Activated CD8-positive, alpha-beta memory T cell treated with anti-CD3 and anti-CD28 coated beads for 36 hours (primary cell): ENCODE results near the gene DEFB121. TPM values are rescaled to one million over a fixed set of nuclear protein-coding genes. Genes with fewer than 3 reads are reported as not detected.
"Not testable (repeated sequence)": the region's sequence is repeated elsewhere in the genome, so short reads cannot be mapped to it uniquely, and the experiment has no call there.

Experiments used
- CTCF ChIA-PET: fragments of 350-600 bp; sonication (Branson Sonifier 250); formaldehyde crosslinking; loops from one replicate; lab custom pipeline; 2021; ENCODE audit warnings: antibody characterized with exemption; lab: Charles Lee
- POLR2A ChIA-PET: fragments of 350-600 bp; sonication (Branson Sonifier 250); formaldehyde crosslinking; loops from one replicate; lab custom pipeline; 2021; ENCODE audit warnings: antibody characterized with exemption; lab: Charles Lee
- total RNA-seq, 2 experiments: library from RNA; stranded (reverse); gene quantifications; one replicate each; pipeline ENCODE4 v1.2.3, GENCODE V29; 2021

The DEFB121 gene
- total RNA-seq, 2 experiments from 2014 or later, result not detected

- ChIA-PET POLR2A (no interaction called here), CTCF (no interaction called here)
These were observed 37.7 kb downstream of the DEFB121 start, which contains the start of gene DEFB118 for GRCh38 chr20:31368301-31368700. TSS of gene DEFB118 (plus strand) at chr20:31368601. CDS start at chr20:31368651, 50 bp downstream.

GRCh38 chr20:31364272-31364671, 41.7 kb downstream of the DEFB121 start:
- CTCF ChIA-PET, POLR2A ChIA-PET: not testable (repeated sequence)

- POLR2A ChIA-PET, result no interaction called here
These were observed 42.7 kb downstream of the DEFB121 start for GRCh38 chr20:31363295-31363694.

GRCh38 chr20:31355981-31356380, 50.0 kb downstream of the DEFB121 start:
- ChIA-PET POLR2A (no interaction called here), CTCF (no interaction called here)

More at GRCh38 chr20:31363295-31363694, 42.7 kb downstream of the DEFB121 start:
- CTCF ChIA-PET, result no interaction called here

Other genes with a start within 250 kb of the DEFB121 start
- gene DEFB115, start 148.6 kb downstream of the DEFB121 start, total RNA-seq, result not detected
- gene DEFB116, start 97.6 kb downstream of the DEFB121 start, total RNA-seq, result not detected
- gene DEFB118, start 37.6 kb downstream of the DEFB121 start, total RNA-seq, result not detected
- not detected for gene DEFB119, start 15.6 kb downstream of the DEFB121 start, total RNA-seq
- gene DEFB123, start 34.4 kb upstream of the DEFB121 start, total RNA-seq, result not detected
- gene DEFB124, start 68.9 kb upstream of the DEFB121 start, total RNA-seq, result not detected
- not detected for gene REM1, start 69.1 kb upstream of the DEFB121 start, total RNA-seq
- 100 to 1,000 TPM; 163 to 168 TPM for gene HM13, start 108.2 kb upstream of the DEFB121 start, total RNA-seq
- under 1 TPM; 0.44 to 0.71 TPM for gene ID1, start 199.1 kb upstream of the DEFB121 start, total RNA-seq
- not detected for gene COX4I2, start 231.7 kb upstream of the DEFB121 start, total RNA-seq